SU-DHL-6 (cell line): ENCODE data around the gene PDCD11.

ENCODE experiments used
- H2AFZ ChIP-seq: fragments of 200-600 bp; sonication (generic); 2 replicates; pipeline ENCODE4 v1.6.1; 2014; ENCODE audit warnings: low read depth, mild to moderate bottlenecking, moderate library complexity, mixed read lengths, antibody characterized with exemption, low read length; ENCODE audit not compliant: severe bottlenecking
- H3F3A ChIP-seq: fragments of 200-600 bp; shearing (Covaris generic); 2 replicates; pipeline ENCODE4 v1.6.0; 2016; ENCODE audit warnings: antibody characterized with exemption, mild to moderate bottlenecking; ENCODE audit not compliant: insufficient read depth
- H3K27ac ChIP-seq: fragments of 200-600 bp; sonication (generic); 2 replicates; pipeline ENCODE4 v1.5.1; 2016; ENCODE audit warnings: low read depth, mild to moderate bottlenecking, low read length, moderate library complexity, mixed read lengths
- H3K27me3 ChIP-seq: fragments of 200-600 bp; sonication (generic), shearing (Covaris generic); 2 replicates; pipeline ENCODE4 v1.6.0; 2014; ENCODE audit warnings: mild to moderate bottlenecking, low read length
- H3K36me3 ChIP-seq: fragments of 200-600 bp; sonication (generic); 2 replicates; pipeline ENCODE4 v1.6.1; 2014; ENCODE audit warnings: mild to moderate bottlenecking, low read length, mixed read lengths
- H3K4me2 ChIP-seq: fragments of 300-600, 200-600 bp; shearing (Covaris generic), sonication (generic); 2 replicates; pipeline ENCODE4 v1.6.0; 2014; ENCODE audit warnings: low read length, low read depth, mild to moderate bottlenecking; ENCODE audit not compliant: poor library complexity, severe bottlenecking
- H3K4me3 ChIP-seq: fragments of 200-600 bp; sonication (generic); 2 replicates; pipeline ENCODE4 v1.5.1; 2014; ENCODE audit warnings: antibody characterized with exemption, low read length, mild to moderate bottlenecking, mixed read lengths; ENCODE audit not compliant: insufficient read depth, poor library complexity, severe bottlenecking
- H3K79me2 ChIP-seq: fragments of 200-600 bp; sonication (generic); 2 replicates; pipeline ENCODE4 v1.6.1; 2014; ENCODE audit warnings: mild to moderate bottlenecking, low read length, moderate library complexity; ENCODE audit not compliant: insufficient read depth
- H3K9ac ChIP-seq: fragments of 200-600 bp; sonication (generic); 2 replicates; pipeline ENCODE4 v1.7.0; 2014; ENCODE audit warnings: mild to moderate bottlenecking, low read length
- H3K9me2 ChIP-seq: fragments of 200-600 bp; sonication (generic); replicated peaks from 2 replicates; pipeline ENCODE4 v1.6.1; 2014; ENCODE audit warnings: low read length; ENCODE audit not compliant: insufficient read depth
- H3K9me3 ChIP-seq: fragments of 200-600 bp; sonication (generic); 2 replicates; pipeline ENCODE4 v1.6.1; 2014; ENCODE audit warnings: low read length, mixed read lengths; ENCODE audit not compliant: insufficient read depth
- H4K20me1 ChIP-seq: fragments of 200-600 bp; sonication (generic); 2 replicates; pipeline ENCODE4 v1.6.1; 2014; ENCODE audit warnings: low read depth, mild to moderate bottlenecking, antibody characterized with exemption, low read length, moderate library complexity, mixed read lengths
- CTCF ChIP-seq: fragments of 200-600 bp; sonication (generic); IDR thresholded peaks from one replicate; pipeline ENCODE4 v1.5.1; 2017; ENCODE audit warnings: antibody characterized with exemption, mild to moderate bottlenecking, low read length, moderate library complexity; ENCODE audit not compliant: insufficient read depth, poor library complexity, severe bottlenecking
- EZH2phosphoT487 ChIP-seq: fragments of 200-600 bp; sonication (generic), shearing (Covaris generic); conservative IDR thresholded peaks from 2 replicates; pipeline ENCODE4 v1.6.1; 2018; ENCODE audit warnings: mild to moderate bottlenecking, antibody characterized with exemption, low read length, moderate library complexity, mixed read lengths

Gene PDCD11

GRCh38 chr10:103451831-103452505 is 55.5 kb downstream of the PDCD11 start, which contains the start of gene CALHM2:
TSS of gene CALHM2 (minus strand) at chr10:103452370. CDS start at chr10:103449941, 2,429 bp downstream.
- H3F3A ChIP-seq, result no peaks in the 10 kb centered on the region
- no peaks in the 10 kb centered on the region for H3K9me3 ChIP-seq
- H3K36me3 ChIP-seq, result no peaks in the 10 kb centered on the region
- no peaks in the 10 kb centered on the region for H3K79me2 ChIP-seq
- no peaks in the 10 kb centered on the region for H3K27me3 ChIP-seq
- no peak within 1 kb of the TSS for H3K4me3 ChIP-seq
- H2AFZ ChIP-seq, result peak within 1 kb of the TSS; percentile 74
- peak within 1 kb of the TSS; percentile 23; the same call in 1 of the 2 replicates for H3K9ac ChIP-seq
- H4K20me1 ChIP-seq, result no peaks in the 10 kb centered on the region
- H3K9me2 ChIP-seq, result no peaks in the 10 kb centered on the region
- TF ChIP-seq EZH2phosphoT487 (no peak), CTCF (no peak)
- H3K27ac ChIP-seq, result no peak within 1 kb of the TSS
- peak within 1 kb of the TSS; percentile 36 for H3K4me2 ChIP-seq

- no peak overlapping the region for H3K4me3 ChIP-seq
- no peaks in the 10 kb centered on the region for H3K9me3 ChIP-seq
- no peak overlapping the region for H3K27ac ChIP-seq
- no peak for TF ChIP-seq EZH2phosphoT487
- no peak for TF ChIP-seq CTCF
- H3K9ac ChIP-seq, result peak overlapping the region; percentile 23; the same call in 1 of the 2 replicates
- no peaks in the 10 kb centered on the region for H3F3A ChIP-seq
- H4K20me1 ChIP-seq, result no peaks in the 10 kb centered on the region
- no peaks in the 10 kb centered on the region for H3K27me3 ChIP-seq
- no peaks in the 10 kb centered on the region for H3K36me3 ChIP-seq
- peak overlapping the region; percentile 74 for H2AFZ ChIP-seq
- no peaks in the 10 kb centered on the region for H3K79me2 ChIP-seq
- H3K9me2 ChIP-seq, result no peaks in the 10 kb centered on the region
- peak overlapping the region; percentile 36 for H3K4me2 ChIP-seq
These were observed 56.2 kb downstream of the PDCD11 start for GRCh38 chr10:103452506-103453230.

GRCh38 chr10:103454026-103454425 is 57.6 kb downstream of the PDCD11 start:
- H3K9me3 ChIP-seq, result no peaks in the 10 kb centered on the region
- H3K9me2 ChIP-seq, result no peaks in the 10 kb centered on the region
- H3K4me2 ChIP-seq, result no peak overlapping the region
- no peaks in the 10 kb centered on the region for H3K36me3 ChIP-seq
- H3F3A ChIP-seq, result no peaks in the 10 kb centered on the region
- no peaks in the 10 kb centered on the region for H3K27me3 ChIP-seq
- TF ChIP-seq CTCF, result no peak
- no peak for TF ChIP-seq EZH2phosphoT487
- no peak overlapping the region for H3K4me3 ChIP-seq
- no peaks in the 10 kb centered on the region for H4K20me1 ChIP-seq
- no peak overlapping the region for H3K9ac ChIP-seq
- H3K79me2 ChIP-seq, result no peaks in the 10 kb centered on the region
- no peak overlapping the region for H3K27ac ChIP-seq
- no peak overlapping the region for H2AFZ ChIP-seq
